Activated T-cell treated with anti-CD3 and anti-CD28 coated beads for 48 hours (primary cell): Measurements from ENCODE around the gene NFAM1.

ENCODE experiments used
- DNase-seq: peaks from one replicate; pipeline ENCODE4 v3.0.0-alpha.2; 2020; ENCODE audit warnings: low read depth

The NFAM1 gene

GRCh38 chr22:42334875-42335512 lies 97.2 kb downstream of the NFAM1 start:
- DNase-seq, result no peak

DNA sequence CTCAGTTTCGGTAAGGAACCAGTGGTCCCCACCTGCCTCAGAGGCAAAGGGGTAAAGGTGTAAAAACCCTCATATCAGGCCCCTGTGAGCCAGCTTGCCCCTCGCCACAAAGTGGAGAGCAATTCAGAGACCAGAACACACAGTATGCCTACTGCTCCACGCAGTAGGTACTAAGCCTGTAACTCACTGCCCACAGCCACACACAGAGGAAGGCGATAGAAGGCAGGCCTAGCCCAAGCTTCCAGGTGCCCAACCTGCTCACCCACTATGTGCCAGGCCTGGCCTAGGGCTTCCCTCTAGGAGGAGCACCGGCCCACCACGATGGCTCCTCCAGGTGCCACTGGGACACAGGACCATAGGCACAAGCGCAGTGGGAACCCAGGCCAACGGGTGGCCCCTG lies 98.7 kb downstream of the NFAM1 start:
- DNase-seq, result no peak

DNA sequence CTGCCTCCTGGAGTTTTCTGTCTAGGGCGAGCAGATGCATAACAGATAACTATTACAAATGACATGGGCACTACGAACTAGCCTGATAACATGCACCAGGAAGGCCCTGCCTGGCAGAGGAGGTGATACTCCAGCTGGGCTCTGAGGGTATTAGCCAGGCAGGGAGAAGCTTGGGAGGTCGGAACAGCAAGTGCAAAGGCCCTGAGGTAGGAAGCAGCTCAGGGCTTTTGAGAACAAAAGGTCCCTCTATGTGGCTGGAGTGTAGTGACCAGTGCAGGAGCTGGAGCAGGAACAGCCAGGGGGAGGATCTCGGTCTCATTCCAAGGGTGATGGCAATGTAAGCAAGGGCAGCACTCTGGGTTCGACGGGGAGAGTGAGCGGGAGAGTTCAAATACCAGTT lies 100.1 kb downstream of the NFAM1 start:
- no peak for DNase-seq

DNA sequence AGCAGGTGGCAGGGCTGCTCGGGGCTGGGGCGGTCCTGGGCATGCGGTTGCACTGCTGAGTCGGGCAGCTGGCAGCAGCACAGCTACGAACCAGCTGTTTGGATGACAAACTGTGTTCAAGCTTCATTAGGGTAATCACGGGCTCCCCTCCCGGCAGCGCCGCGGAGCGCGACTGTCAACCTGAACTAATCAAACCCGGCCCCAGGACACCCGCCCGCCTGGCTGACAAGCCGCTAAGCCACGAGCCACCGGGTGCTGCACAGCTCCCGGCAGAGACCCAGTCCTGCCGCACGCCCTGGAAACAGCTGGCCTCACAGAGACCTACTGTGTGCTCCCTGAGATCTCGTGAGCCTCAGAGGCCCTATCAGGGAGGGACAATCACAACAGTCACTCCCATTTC lies 101.2 kb downstream of the NFAM1 start:
- DNase-seq, result no peak
